C4-2B (cell line): ENCODE data around the gene KCNQ1.

Experiments used
- CTCF ChIP-seq: fragments of 450-650 bp; conservative IDR thresholded peaks from 2 replicates; pipeline ENCODE4 v1.5.1; 2017; ENCODE audit warnings: mild to moderate bottlenecking
- ZFX ChIP-seq: fragments of 450-650 bp; IDR thresholded peaks from 2 replicates; pipeline ENCODE4 v1.6.1; 2017

DNA sequence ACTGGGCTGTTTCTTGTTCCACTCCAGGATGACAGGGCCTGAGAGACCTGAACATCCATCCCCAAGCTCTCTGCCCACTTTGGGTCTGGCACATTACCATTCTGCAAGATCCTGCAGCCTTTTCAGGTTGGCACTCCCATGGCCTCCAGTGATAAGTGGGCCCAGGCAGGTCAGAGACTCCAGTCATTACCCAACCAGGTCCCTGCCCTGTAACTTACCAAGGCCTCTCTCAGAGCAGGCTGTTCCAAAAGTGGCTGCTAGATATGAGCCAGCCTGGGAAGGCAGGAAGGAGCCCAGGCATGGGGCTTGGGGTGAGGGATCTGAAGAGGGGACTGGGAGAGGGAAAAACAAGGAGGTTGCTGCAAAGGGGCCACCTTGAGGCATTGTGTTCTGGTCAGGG is 219.1 kb downstream of the KCNQ1 start:
- TF ChIP-seq CTCF (no peak), ZFX (no peak)
